ENCODE data around the gene SMCO4.

The SMCO4 gene

DNA sequence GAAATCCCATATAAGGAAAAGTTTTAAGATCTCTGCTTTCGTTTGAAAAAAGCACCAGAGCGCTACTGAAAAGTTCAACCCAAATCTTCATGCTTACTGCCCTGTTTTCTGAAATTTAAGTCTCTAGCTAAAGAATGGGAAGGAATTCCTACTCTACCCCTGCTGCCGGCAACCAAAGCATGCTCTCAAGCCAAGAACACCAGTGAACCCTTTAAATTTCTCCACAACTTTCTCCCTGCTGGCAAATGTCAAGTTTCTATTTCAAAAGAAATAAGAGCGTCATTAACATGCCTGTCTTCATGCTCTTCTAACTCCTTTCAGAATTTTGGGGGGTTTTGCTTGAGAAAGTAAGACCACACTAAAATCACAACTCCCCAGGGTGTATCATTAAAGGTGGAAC is 6.8 kb upstream of the SMCO4 start:
- no peaks in the 10 kb centered on the region for H3K27me3 ChIP-seq

DNA sequence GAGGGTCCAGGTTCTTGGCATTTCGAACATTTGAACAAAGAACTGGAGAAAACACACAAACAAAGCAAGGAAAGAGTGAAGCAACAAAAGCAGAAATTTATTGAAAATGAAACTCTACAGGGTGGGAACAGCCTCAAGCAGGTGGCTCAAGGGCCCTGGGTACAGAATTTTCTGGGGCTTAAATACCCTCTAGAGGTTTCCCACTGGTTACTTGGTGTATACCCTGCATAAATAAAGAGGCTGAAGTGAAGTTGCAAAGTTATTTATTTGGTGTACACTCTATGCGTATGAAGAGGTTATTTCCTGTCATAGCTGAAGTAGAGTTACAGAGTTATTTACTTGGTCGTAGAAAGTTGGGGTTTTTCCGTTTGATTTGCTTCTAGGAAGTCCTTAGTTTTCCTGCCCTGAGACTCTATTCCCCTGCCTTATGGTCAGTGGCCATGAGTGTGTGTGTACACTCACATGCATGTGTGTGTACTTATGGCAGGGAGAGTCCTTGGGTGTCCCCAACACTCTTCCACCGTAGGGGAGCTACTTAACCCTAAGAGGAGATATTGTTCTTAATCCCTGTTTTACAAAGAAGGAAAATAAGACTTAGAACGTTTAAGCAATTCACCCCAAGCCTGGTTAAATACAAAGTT is 5.6 kb upstream of the SMCO4 start:
- no peak for DNase-seq
- Histone ChIP-seq H3K4me3 (ENCODE audit: low read depth, low read length) (no peak overlapping the region), H3K36me3 (no peaks in the 10 kb centered on the region), H3K4me1 (no peaks in the 10 kb centered on the region), H3K9me3 (no peaks in the 10 kb centered on the region), H3K27me3 (no peaks in the 10 kb centered on the region)
- TF ChIP-seq, protein P1, sequence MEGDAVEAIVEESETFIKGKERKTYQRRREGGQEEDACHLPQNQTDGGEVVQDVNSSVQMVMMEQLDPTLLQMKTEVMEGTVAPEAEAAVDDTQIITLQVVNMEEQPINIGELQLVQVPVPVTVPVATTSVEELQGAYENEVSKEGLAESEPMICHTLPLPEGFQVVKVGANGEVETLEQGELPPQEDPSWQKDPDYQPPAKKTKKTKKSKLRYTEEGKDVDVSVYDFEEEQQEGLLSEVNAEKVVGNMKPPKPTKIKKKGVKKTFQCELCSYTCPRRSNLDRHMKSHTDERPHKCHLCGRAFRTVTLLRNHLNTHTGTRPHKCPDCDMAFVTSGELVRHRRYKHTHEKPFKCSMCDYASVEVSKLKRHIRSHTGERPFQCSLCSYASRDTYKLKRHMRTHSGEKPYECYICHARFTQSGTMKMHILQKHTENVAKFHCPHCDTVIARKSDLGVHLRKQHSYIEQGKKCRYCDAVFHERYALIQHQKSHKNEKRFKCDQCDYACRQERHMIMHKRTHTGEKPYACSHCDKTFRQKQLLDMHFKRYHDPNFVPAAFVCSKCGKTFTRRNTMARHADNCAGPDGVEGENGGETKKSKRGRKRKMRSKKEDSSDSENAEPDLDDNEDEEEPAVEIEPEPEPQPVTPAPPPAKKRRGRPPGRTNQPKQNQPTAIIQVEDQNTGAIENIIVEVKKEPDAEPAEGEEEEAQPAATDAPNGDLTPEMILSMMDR (IDR thresholded peaks at IDR 0.05; ENCODE audit: low read depth, low read length) = no peak

More for the DNA sequence above, 6.8 kb upstream of the SMCO4 start:
- TF ChIP-seq, protein P1 (IDR thresholded peaks at IDR 0.05; ENCODE audit: low read depth, low read length) = no peak
- Histone ChIP-seq H3K4me3 (ENCODE audit: low read depth, low read length) (no peak overlapping the region), H3K36me3 (no peaks in the 10 kb centered on the region), H3K4me1 (no peaks in the 10 kb centered on the region), H3K9me3 (no peaks in the 10 kb centered on the region)
- DNase-seq = no peak

DNA sequence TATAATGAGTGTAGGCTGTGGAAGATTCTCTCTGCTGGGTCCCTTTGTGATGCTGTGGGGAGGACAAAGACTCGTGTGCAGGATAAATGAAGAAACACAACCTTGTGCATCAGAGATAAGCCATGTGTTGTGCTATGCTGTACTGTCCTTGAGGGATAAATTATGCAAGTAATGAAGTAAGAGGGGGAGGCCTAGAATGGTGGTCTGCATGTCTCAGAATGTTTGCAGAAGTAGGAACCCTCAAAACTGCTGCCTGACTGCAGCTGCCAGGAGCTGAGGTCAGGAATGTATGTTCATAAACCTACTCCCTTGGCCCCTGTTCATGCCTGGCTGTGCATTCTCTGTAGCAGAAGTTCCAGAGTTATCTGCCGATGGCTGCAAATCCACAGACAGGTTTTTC is 4.6 kb upstream of the SMCO4 start:
- Histone ChIP-seq H3K27me3 (no peaks in the 10 kb centered on the region), H3K4me1 (no peaks in the 10 kb centered on the region), H3K9me3 (no peaks in the 10 kb centered on the region), H3K4me3 (ENCODE audit: low read depth, low read length) (no peak overlapping the region), H3K36me3 (no peaks in the 10 kb centered on the region)
- TF ChIP-seq, protein P1 (IDR thresholded peaks at IDR 0.05; ENCODE audit: low read depth, low read length) = no peak
- DNase-seq = no peak

DNA sequence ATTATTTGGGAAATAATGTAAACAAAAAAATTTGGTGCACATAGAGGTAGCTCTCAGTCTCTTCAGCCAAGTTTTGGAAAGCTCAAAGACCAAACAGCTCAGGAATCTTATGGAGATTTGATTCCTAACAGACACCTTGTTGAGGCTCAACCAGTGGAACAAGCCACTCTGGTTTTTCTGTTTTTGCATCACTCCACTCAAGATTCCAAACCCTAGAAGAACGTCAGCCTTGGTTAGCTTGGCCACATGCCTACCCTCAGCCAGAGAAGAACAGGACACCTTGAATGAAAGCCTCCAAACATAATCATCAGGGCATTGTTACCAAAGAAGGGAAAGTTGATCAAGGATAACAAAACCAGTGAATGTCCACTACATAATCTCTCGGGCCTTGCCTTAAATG is 3.8 kb upstream of the SMCO4 start:
- DNase-seq = no peak
- H3K36me3 ChIP-seq = no peaks in the 10 kb centered on the region
- H3K9me3 ChIP-seq = no peaks in the 10 kb centered on the region

DNA sequence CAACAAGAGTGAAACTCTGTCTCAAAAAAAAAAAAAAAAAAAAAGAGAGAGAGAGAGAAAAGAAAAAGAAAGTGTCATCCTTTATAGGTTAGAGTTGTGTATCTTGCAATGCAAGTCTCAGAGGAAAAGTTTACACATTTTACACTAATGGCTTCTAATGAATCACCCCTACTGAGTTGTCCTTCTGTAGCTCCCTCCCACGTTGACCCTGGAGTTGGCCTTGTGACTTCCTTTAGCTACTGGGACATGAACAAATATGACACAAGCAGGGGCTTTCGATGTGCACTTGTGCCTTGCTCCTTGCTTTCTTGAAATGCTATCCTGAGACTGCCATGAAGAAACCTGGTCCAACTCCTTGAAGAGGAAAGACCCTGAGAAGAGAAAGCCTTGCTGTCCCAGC is 2.4 kb upstream of the SMCO4 start:
- Histone ChIP-seq H3K4me1 (peaks cover under 1% of the 10 kb centered on the region), H3K27me3 (no peaks in the 10 kb centered on the region), H3K36me3 (no peaks in the 10 kb centered on the region), H3K4me3 (ENCODE audit: low read depth, low read length) (no peak overlapping the region), H3K9me3 (no peaks in the 10 kb centered on the region)
- no peak for DNase-seq
- TF ChIP-seq, protein P1 (IDR thresholded peaks at IDR 0.05; ENCODE audit: low read depth, low read length) = no peak

More for the DNA sequence above, 3.8 kb upstream of the SMCO4 start:
- no peak overlapping the region for H3K4me3 ChIP-seq (ENCODE audit: low read depth, low read length)
- no peaks in the 10 kb centered on the region for H3K4me1 ChIP-seq
- H3K27me3 ChIP-seq = no peaks in the 10 kb centered on the region
- TF ChIP-seq, protein P1 (IDR thresholded peaks at IDR 0.05; ENCODE audit: low read depth, low read length) = no peak

DNA sequence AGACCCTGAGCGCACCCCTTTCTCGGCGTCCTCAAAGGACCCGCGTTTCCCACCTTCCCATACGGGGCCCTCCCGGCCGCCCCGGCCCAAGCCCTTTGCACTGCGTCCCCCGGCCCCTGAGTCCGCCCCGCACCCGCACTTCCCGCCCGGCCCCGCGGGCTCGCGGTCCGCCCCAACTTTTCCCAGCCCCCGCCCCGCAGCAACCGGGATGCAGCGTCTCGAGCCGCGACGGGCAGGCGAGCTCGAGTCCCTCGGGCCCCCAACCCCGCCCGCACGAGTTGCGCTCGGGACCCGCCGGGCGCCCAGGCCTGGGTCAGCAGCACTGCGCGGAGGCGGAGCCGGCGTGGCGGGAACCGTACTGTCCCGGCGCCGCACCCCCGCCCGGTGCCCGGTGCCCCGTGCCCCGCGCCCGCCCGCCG is 371 bp downstream of the SMCO4 start:
- TF ChIP-seq, protein P1 (IDR thresholded peaks at IDR 0.05; ENCODE audit: low read depth, low read length) = no peak
- Histone ChIP-seq H3K9me3 (no peaks in the 10 kb centered on the region), H3K36me3 (no peaks in the 10 kb centered on the region), H3K4me3 (ENCODE audit: low read depth, low read length) (peak overlapping the region; percentile 84), H3K4me1 (peaks cover 15% of the 10 kb centered on the region), H3K27me3 (no peaks in the 10 kb centered on the region)
- no peak for DNase-seq
